G401.6 (cell line): ENCODE data around the gene SIGMAR1.

Experiments
- FAIRE-seq: peaks from 2 replicates; lab custom pipeline; 2012; peaks lifted over from hg19 to GRCh38; lab: Jason Lieb, UNC

Gene SIGMAR1

GRCh38 chr9:34637356-34638137 lies at the start of gene SIGMAR1:
Gene SIGMAR1, minus strand, starts transcription at chr9:34637787. Its CDS starts 90 bp downstream, at chr9:34637697.
- peak; percentile 83 for FAIRE-seq

- FAIRE-seq = no peak
These were observed 49.1 kb upstream of the SIGMAR1 start for GRCh38 chr9:34686732-34687131.

- FAIRE-seq = no peak
These were observed 48.6 kb upstream of the SIGMAR1 start for GRCh38 chr9:34686231-34686630.

GRCh38 chr9:34685591-34685990 lies 48.0 kb upstream of the SIGMAR1 start:
- no peak for FAIRE-seq

GRCh38 chr9:34684816-34685215 lies 47.2 kb upstream of the SIGMAR1 start:
- no peak for FAIRE-seq

- no peak for FAIRE-seq
These were observed 46.6 kb upstream of the SIGMAR1 start for GRCh38 chr9:34684145-34684544.

GRCh38 chr9:34675869-34676268 lies 38.3 kb upstream of the SIGMAR1 start:
- no peak for FAIRE-seq

- peak; percentile 82 for FAIRE-seq
These were observed 37.6 kb upstream of the SIGMAR1 start for GRCh38 chr9:34675048-34675714.

GRCh38 chr9:34674440-34674839 lies 36.9 kb upstream of the SIGMAR1 start:
- FAIRE-seq = no peak

- no peak for FAIRE-seq
These were observed 33.7 kb upstream of the SIGMAR1 start for GRCh38 chr9:34671307-34671706.

- no peak for FAIRE-seq
These were observed 32.4 kb upstream of the SIGMAR1 start for GRCh38 chr9:34669809-34670562.

GRCh38 chr9:34665381-34666250 lies 28.0 kb upstream of the SIGMAR1 start:
- no peak for FAIRE-seq

GRCh38 chr9:34665067-34665380 lies 27.4 kb upstream of the SIGMAR1 start:
- no peak for FAIRE-seq

GRCh38 chr9:34664281-34665066 lies 26.9 kb upstream of the SIGMAR1 start:
- FAIRE-seq = peak; percentile 59

- FAIRE-seq = no peak
These were observed 25.7 kb upstream of the SIGMAR1 start for GRCh38 chr9:34663303-34663605.

GRCh38 chr9:34662526-34663302 lies 25.1 kb upstream of the SIGMAR1 start, which contains the start of gene CCL27:
Gene CCL27, minus strand, starts transcription at chr9:34662657. Its CDS starts 24 bp downstream, at chr9:34662633.
- FAIRE-seq = no peak

- FAIRE-seq = no peak
These were observed 22.1 kb upstream of the SIGMAR1 start for GRCh38 chr9:34659592-34660253.

- no peak for FAIRE-seq
These were observed 20.9 kb upstream of the SIGMAR1 start for GRCh38 chr9:34658461-34658860.

- FAIRE-seq = no peak
These were observed 19.4 kb upstream of the SIGMAR1 start for GRCh38 chr9:34656992-34657391.

- no peak for FAIRE-seq
These were observed 17.8 kb upstream of the SIGMAR1 start for GRCh38 chr9:34655394-34655793.
